ENCODE results near the gene MYT1. TPM values are rescaled to one million over a fixed set of nuclear protein-coding genes. Genes with fewer than 3 reads are reported as not detected.

The MYT1 gene
- total and polyA plus RNA-seq, 4 donors: under 0.01 to 6.5 (median 0.08) TPM

DNA sequence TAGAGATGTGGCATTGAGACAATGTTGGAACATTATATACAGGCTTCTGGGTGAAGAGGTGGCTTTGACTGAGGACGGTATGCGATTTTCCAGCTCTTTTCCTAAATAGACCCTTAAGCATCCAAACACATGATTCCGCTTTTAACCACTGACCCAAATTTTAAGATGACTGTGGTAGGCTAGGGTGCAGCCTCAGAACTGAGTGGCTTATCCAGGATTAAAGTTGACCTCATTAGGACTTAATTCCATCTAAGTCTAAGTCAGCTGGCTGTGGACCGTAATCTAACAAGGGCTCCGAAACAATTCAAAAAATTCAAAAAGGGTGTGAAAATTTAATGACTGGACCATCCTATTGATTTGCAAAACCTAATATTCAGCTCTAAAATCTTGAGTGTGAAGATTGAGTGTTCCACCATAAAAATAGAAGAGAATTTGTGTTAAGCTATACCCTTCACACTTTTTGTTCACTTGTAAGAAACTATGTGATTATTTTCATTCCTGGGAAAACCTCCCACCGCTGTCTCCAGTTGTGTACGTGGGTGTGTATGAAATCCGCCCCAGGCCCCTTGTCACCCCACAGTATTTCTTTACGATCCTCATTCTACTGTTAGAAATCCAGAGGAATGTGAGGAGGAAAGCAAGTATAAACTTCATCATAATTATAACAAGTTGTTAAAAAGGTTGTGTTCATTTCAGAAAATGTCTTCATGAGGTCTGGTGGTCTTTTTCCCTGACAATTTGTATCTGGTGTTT lies 94.0 kb downstream of the MYT1 start:
- H3K9ac ChIP-seq (ENCODE audit: low read depth in 1 of 2, low read length in 2 of 2): no peak overlapping the region
- 95% methylated on average over 9 of the region's 9 CpGs for WGBS
- H3K27me3 ChIP-seq (ENCODE audit: control insufficient read depth in 4 of 4, insufficient read depth in 4 of 4, low read length in 3 of 4): no peaks in the 10 kb centered on the region
- peaks cover 0 to 25% (median 16%) of the 10 kb centered on the region in 4 donors for H3K4me1 ChIP-seq (ENCODE audit: control insufficient read depth in 4 of 4, insufficient read depth in 4 of 4, low read length in 3 of 4)
- no peak overlapping the region for H3K4me3 ChIP-seq (ENCODE audit: low read depth in 1 of 3, low read length in 3 of 3)
- H3K9me3 ChIP-seq (ENCODE audit: control insufficient read depth in 4 of 4, low read length in 3 of 4): no peaks in the 10 kb centered on the region
- peaks cover 2 to 4% (median 3%) of the 10 kb centered on the region in 4 donors for H3K36me3 ChIP-seq (ENCODE audit: control insufficient read depth in 4 of 4, insufficient read depth in 3 of 4, low read depth in 1 of 4, low read length in 3 of 4)
- DNase-seq (ENCODE audit: low spot score): no peak
- TF ChIP-seq HNF4A (conservative IDR thresholded peaks at IDR 0.05): no peak
- TF ChIP-seq RXRA (IDR thresholded peaks at IDR 0.05): no peak
- TF ChIP-seq HNF4G (IDR thresholded peaks at IDR 0.05): no peak
- TF ChIP-seq SP1 (IDR thresholded peaks at IDR 0.05): no peak
- TF ChIP-seq, protein P1, sequence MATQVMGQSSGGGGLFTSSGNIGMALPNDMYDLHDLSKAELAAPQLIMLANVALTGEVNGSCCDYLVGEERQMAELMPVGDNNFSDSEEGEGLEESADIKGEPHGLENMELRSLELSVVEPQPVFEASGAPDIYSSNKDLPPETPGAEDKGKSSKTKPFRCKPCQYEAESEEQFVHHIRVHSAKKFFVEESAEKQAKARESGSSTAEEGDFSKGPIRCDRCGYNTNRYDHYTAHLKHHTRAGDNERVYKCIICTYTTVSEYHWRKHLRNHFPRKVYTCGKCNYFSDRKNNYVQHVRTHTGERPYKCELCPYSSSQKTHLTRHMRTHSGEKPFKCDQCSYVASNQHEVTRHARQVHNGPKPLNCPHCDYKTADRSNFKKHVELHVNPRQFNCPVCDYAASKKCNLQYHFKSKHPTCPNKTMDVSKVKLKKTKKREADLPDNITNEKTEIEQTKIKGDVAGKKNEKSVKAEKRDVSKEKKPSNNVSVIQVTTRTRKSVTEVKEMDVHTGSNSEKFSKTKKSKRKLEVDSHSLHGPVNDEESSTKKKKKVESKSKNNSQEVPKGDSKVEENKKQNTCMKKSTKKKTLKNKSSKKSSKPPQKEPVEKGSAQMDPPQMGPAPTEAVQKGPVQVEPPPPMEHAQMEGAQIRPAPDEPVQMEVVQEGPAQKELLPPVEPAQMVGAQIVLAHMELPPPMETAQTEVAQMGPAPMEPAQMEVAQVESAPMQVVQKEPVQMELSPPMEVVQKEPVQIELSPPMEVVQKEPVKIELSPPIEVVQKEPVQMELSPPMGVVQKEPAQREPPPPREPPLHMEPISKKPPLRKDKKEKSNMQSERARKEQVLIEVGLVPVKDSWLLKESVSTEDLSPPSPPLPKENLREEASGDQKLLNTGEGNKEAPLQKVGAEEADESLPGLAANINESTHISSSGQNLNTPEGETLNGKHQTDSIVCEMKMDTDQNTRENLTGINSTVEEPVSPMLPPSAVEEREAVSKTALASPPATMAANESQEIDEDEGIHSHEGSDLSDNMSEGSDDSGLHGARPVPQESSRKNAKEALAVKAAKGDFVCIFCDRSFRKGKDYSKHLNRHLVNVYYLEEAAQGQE (IDR thresholded peaks at IDR 0.05): no peak
- no peak for TF ChIP-seq TAF1 (conservative IDR thresholded peaks at IDR 0.05)
- no peak for TF ChIP-seq RAD21 (IDR thresholded peaks at IDR 0.05)
- no peak for TF ChIP-seq EGR1 (IDR thresholded peaks at IDR 0.05; ENCODE audit: low read depth in 2 of 2)
- TF ChIP-seq, protein P2, sequence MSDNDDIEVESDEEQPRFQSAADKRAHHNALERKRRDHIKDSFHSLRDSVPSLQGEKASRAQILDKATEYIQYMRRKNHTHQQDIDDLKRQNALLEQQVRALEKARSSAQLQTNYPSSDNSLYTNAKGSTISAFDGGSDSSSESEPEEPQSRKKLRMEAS (IDR thresholded peaks at IDR 0.05): no peak
- no peak for TF ChIP-seq GABPA (IDR thresholded peaks at IDR 0.05 in 1 of 2, conservative IDR thresholded peaks at IDR 0.05 in 1 of 2)
- no peak for TF ChIP-seq YY1 (IDR thresholded peaks at IDR 0.05)
- no peak for TF ChIP-seq FOXA2 (IDR thresholded peaks at IDR 0.05)
- TF ChIP-seq, protein P3, sequence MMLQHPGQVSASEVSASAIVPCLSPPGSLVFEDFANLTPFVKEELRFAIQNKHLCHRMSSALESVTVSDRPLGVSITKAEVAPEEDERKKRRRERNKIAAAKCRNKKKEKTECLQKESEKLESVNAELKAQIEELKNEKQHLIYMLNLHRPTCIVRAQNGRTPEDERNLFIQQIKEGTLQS (IDR thresholded peaks at IDR 0.05): no peak
- TF ChIP-seq, protein P4, sequence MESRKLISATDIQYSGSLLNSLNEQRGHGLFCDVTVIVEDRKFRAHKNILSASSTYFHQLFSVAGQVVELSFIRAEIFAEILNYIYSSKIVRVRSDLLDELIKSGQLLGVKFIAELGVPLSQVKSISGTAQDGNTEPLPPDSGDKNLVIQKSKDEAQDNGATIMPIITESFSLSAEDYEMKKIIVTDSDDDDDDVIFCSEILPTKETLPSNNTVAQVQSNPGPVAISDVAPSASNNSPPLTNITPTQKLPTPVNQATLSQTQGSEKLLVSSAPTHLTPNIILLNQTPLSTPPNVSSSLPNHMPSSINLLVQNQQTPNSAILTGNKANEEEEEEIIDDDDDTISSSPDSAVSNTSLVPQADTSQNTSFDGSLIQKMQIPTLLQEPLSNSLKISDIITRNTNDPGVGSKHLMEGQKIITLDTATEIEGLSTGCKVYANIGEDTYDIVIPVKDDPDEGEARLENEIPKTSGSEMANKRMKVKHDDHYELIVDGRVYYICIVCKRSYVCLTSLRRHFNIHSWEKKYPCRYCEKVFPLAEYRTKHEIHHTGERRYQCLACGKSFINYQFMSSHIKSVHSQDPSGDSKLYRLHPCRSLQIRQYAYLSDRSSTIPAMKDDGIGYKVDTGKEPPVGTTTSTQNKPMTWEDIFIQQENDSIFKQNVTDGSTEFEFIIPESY (IDR thresholded peaks at IDR 0.05): no peak
- no peak for TF ChIP-seq FOXA1 (IDR thresholded peaks at IDR 0.05)
- no peak for TF ChIP-seq JUND (IDR thresholded peaks at IDR 0.05)
- TF ChIP-seq, protein P5, sequence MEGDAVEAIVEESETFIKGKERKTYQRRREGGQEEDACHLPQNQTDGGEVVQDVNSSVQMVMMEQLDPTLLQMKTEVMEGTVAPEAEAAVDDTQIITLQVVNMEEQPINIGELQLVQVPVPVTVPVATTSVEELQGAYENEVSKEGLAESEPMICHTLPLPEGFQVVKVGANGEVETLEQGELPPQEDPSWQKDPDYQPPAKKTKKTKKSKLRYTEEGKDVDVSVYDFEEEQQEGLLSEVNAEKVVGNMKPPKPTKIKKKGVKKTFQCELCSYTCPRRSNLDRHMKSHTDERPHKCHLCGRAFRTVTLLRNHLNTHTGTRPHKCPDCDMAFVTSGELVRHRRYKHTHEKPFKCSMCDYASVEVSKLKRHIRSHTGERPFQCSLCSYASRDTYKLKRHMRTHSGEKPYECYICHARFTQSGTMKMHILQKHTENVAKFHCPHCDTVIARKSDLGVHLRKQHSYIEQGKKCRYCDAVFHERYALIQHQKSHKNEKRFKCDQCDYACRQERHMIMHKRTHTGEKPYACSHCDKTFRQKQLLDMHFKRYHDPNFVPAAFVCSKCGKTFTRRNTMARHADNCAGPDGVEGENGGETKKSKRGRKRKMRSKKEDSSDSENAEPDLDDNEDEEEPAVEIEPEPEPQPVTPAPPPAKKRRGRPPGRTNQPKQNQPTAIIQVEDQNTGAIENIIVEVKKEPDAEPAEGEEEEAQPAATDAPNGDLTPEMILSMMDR (IDR thresholded peaks at IDR 0.05; ENCODE audit: low read depth, low read length, missing input control): no peak
- no peak for TF ChIP-seq NR2F2 (IDR thresholded peaks at IDR 0.05)
- no peak overlapping the region for H3K27ac ChIP-seq (ENCODE audit: low read depth in 1 of 2, low read length in 2 of 2)
